Transverse colon (tissue), 4 donors: ENCODE results near the gene CNPY4. TPM values are rescaled to one million over a fixed set of nuclear protein-coding genes. Genes with fewer than 3 reads are reported as not detected.

Experiments
- DNase-seq: peaks from one replicate; pipeline ENCODE4 v3.0.0-alpha.2; 2019
- H3K27ac ChIP-seq, 4 donors: fragments of 200-600 bp; sonication (generic); 2 replicates each; pipeline ENCODE4 v1.5.1; 2016 to 2018; ENCODE audit warnings: inconsistent platforms in 4 of 4
- H3K27me3 ChIP-seq: fragments of 200-600 bp; sonication (generic); 2 replicates; pipeline ENCODE4 v1.5.1; 2017; ENCODE audit warnings: inconsistent platforms
- H3K36me3 ChIP-seq, 4 donors: fragments of 200-600 bp; sonication (generic); 2 replicates each; pipeline ENCODE4 v1.5.1; 2017 to 2019; ENCODE audit warnings: inconsistent platforms in 4 of 4
- H3K4me1 ChIP-seq, 4 donors: fragments of 200-600 bp; sonication (generic); 2 replicates each; pipeline ENCODE4 v1.5.1; 2017 to 2020; ENCODE audit warnings: inconsistent platforms in 4 of 4
- H3K4me3 ChIP-seq, 4 donors: fragments of 200-600 bp; sonication (generic); 1 replicate in 1 of 4; 2 replicates in 3 of 4; pipeline versions ENCODE4 v1.5.1 to v1.6.1; 2017 to 2019; ENCODE audit warnings: inconsistent platforms in 4 of 4
- H3K9me3 ChIP-seq, 2 donors: fragments of 200-600 bp; sonication (generic); 2 replicates each; pipeline ENCODE4 v1.5.1; 2017 to 2019; ENCODE audit warnings: inconsistent platforms in 2 of 2
- EP300 ChIP-seq: sonication (generic); formaldehyde crosslinking; IDR thresholded peaks from one replicate; pipeline ENCODE4 v1.6.1; 2017; ENCODE audit warnings: antibody characterized with exemption, low read depth
- POLR2A ChIP-seq: fragments of 450-650 bp; IDR thresholded peaks from one replicate; pipeline ENCODE4 v1.6.1; 2016; ENCODE audit warnings: antibody characterized with exemption, mild to moderate bottlenecking, moderate library complexity
- POLR2AphosphoS5 ChIP-seq, 3 donors: sonication (generic); formaldehyde crosslinking; IDR thresholded peaks; one replicate each; pipeline ENCODE4 v1.6.1; 2016; ENCODE audit warnings: antibody characterized with exemption in 3 of 3
- WGBS, 2 donors: methylation state at CpG; one replicate each; pipeline ENCODE4 v1.1.5; 2018; ENCODE audit warnings: low coverage in 1 of 2; 5-methylcytosine and 5-hydroxymethylcytosine counted together
- in situ Hi-C, 4 donors: fragments of 200-750 bp; cut with MboI; loops; one replicate each; pipeline versions ENCODE4 v1.15.0 to v1.15.1; 2017; ENCODE audit warnings: low sequenced_read_pairs in 3 of 4, low pct_ligation_motif_present in 1 of 4, low pct_unique_long_range_greater_than_20kb in 1 of 4
- intact Hi-C: fragments of 100-400 bp; cut with DNase I; formaldehyde crosslinking; loops from one replicate; pipeline ENCODE4 v1.15.1; 2023; ENCODE audit warnings: low total_unique reads
- total RNA-seq, 4 donors: library from RNA; depleted of rRNA; stranded (reverse); fragments of >200 nt; gene quantifications; one replicate each; pipeline ENCODE4 v1.1.0, GENCODE V29; 2016
- TF ChIP-seq, protein P1 (sequence below), 5 experiments: fragments of 200-600 bp in 3 of 5; fragments of 450-650 bp in 2 of 5; sonication (generic) in 3 of 5; IDR thresholded peaks; 1 replicate in 2 of 5; 2 replicates in 3 of 5; pipeline ENCODE4 v1.5.1; 2016 to 2017; ENCODE audit warnings: antibody characterized with exemption in 5 of 5, inconsistent platforms in 3 of 5, mild to moderate bottlenecking in 2 of 5, moderate library complexity in 1 of 5

Gene CNPY4
- total RNA-seq, 4 donors from 2014 or later, result 4.9 to 9.4 (median 7.0) TPM

DNA sequence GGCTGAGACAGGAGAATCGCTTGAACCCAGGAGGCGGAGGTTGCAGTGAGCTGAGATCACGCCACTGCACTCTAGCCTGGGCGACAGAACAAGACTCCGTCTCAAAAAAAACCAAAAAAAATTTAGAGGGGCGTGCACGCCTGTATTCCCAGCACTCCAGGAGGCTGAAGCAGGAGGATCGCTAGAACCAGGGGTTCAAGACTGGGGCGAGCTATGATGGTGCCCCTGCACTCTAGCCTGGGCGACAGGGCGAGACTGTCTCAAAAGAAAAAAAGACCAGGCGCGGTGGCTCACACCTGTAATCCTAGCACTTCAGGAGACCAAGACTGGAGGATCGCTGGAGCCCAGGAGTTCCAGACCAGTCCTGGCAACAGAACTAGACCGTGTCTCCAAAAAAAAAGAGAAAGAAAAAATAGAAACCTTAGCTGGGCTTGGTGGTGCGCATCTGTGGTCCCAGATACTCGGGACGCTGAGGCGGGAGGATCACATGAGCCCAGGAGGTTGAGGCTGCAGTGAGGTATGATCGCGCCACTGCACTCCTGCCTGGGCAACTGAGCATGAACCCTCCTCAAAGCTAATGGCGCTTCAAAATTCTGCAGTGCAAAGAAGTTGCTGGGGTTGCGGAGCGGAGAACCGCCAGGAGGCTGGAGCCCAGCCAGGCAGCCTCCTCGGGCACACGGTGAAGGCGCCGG, 7.0 kb downstream of the CNPY4 start:
- Histone ChIP-seq H3K4me3 (peak overlapping the region; percentile 60 to 90 (median 68)), H3K36me3 (no peaks in the 10 kb centered on the region), H3K27me3 (no peaks in the 10 kb centered on the region), H3K9me3 (no peaks in the 10 kb centered on the region), H3K4me1 (peaks cover 6 to 50% (median 43%) of the 10 kb centered on the region in 4 donors), H3K27ac (peak overlapping the region; percentile 95 to 97 (median 96))
- no peak for DNase-seq
- 1 to 9% methylated on average over 11 to 29 of the region's 29 CpGs for WGBS, 2 donors
- in situ Hi-C loops, result no loop called here
- intact Hi-C loops, result loop anchor here (5.0 kb wide), 1 partner anchor 39 kb away; the partner anchor contains the start of gene COPS6
- TF ChIP-seq, protein P1, sequence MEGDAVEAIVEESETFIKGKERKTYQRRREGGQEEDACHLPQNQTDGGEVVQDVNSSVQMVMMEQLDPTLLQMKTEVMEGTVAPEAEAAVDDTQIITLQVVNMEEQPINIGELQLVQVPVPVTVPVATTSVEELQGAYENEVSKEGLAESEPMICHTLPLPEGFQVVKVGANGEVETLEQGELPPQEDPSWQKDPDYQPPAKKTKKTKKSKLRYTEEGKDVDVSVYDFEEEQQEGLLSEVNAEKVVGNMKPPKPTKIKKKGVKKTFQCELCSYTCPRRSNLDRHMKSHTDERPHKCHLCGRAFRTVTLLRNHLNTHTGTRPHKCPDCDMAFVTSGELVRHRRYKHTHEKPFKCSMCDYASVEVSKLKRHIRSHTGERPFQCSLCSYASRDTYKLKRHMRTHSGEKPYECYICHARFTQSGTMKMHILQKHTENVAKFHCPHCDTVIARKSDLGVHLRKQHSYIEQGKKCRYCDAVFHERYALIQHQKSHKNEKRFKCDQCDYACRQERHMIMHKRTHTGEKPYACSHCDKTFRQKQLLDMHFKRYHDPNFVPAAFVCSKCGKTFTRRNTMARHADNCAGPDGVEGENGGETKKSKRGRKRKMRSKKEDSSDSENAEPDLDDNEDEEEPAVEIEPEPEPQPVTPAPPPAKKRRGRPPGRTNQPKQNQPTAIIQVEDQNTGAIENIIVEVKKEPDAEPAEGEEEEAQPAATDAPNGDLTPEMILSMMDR (IDR thresholded peaks at IDR 0.05), result peak in 1 of 5 experiments; percentile 30
- no peak for TF ChIP-seq EP300

DNA sequence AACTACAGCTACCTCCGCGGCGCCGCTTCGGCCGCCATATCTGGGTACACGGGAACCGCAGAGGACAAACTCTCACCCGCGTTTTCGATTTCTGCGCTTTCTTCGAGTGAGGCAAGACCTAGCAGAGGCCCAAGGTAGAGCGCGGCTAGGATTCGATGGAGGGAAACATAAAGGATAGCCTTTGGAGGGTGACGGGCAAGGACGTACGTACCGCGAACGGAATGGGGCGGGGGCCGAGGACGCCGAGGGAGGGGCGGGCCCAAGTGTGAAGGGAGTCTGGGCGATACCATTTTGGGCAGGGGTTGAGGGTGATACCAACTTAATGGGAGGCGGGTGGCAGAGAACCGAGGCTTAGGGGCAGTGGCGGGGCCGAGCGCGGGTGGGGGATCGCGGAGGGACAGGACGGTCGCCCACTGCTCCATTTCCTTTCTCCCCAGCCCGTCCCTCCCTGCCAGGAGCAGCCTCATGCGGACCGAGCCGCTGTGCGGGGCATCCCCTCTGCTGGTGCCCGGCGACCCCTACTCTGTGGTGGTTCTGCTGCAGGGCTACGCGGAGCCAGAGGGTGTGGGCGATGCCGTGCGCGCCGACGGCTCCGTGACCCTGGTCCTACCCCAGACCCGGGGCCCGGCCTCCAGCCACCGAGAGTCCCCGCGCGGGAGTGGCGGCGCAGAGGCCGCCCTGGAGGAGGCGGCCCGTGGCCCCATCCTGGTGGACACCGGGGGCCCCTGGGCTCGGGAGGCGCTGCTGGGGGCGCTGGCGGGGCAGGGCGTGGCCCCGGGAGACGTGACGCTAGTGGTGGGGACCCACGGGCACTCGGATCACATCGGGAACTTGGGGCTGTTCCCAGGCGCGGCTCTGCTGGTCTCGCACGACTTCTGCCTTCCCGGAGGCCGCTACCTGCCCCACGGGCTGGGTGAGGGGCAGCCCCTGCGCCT, 7.8 kb downstream of the CNPY4 start, which contains the start of gene MBLAC1:
Gene MBLAC1 (plus strand): TSS at position 37 of the 935 bp plus-strand sequence. CDS start 429 bp downstream, at position 466.
- no peaks in the 10 kb centered on the region for H3K9me3 ChIP-seq
- H3K27ac ChIP-seq, result peak within 1 kb of the TSS; percentile 95 to 97 (median 96)
- in situ Hi-C loops (no loop called here), intact Hi-C loops (loop anchor here (5.0 kb wide), 1 partner anchor 40 kb away; the partner anchor contains the start of gene COPS6)
- H3K36me3 ChIP-seq, result no peaks in the 10 kb centered on the region
- peak; percentile 41 to 92 (median 92) for TF ChIP-seq POLR2AphosphoS5 (IDR thresholded peaks at IDR 0.05)
- TF ChIP-seq POLR2A, result peak; percentile 92
- TF ChIP-seq EP300, result no peak
- TF ChIP-seq, protein P1 (IDR thresholded peaks at IDR 0.05), result no peak
- H3K4me1 ChIP-seq, result peaks cover 6 to 54% (median 44%) of the 10 kb centered on the region in 4 donors
- 1% methylated on average over 63 of the region's 85 CpGs; no CpG with 5 or more reads in 1 of the 2 donors for WGBS, 2 donors
- H3K4me3 ChIP-seq, result peak within 1 kb of the TSS; percentile 60 to 90 (median 68)
- no peaks in the 10 kb centered on the region for H3K27me3 ChIP-seq
- DNase-seq, result peak; percentile 94

DNA sequence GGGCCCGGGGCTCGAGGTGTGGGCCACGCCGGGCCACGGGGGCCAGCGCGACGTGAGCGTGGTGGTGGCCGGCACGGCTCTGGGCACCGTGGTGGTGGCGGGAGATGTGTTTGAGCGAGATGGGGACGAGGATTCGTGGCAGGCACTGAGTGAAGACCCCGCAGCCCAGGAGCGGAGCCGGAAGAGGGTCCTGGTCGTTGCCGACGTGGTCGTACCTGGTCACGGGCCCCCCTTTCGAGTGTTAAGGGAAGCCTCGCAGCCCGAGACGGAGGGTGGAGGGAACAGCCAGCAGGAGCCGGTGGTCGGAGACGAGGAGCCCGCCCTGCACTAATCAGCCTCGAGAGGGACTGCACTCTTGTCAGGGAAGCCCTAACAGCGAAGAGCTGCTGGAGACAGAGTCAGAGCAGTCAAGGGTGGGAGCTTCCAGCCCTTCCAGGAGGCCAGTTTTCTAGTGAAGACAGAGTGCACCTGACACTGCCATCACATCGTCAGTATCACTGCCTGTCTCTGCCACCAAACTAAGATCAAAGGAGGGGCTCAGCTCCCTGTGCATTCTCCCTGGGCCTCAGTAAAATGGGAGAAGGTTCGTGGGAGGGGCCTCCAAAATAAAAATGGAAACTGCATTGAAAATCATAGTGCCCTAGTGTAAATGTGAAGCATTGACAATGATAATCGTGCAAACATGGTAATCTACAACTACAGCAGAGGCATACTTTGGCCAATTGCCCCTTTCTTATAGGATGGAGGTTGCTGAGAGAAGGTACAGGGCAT, 8.6 kb downstream of the CNPY4 start:
- intact Hi-C loops (loop anchor here (2.0 to 5.0 kb wide), 2 partner anchors 41 to 145 kb away; partner anchors contain the start of gene COPS6), in situ Hi-C loops (no loop called here)
- Histone ChIP-seq H3K27me3 (no peaks in the 10 kb centered on the region), H3K4me3 (peak overlapping the region; percentile 60 to 90 (median 68)), H3K9me3 (no peaks in the 10 kb centered on the region), H3K4me1 (peaks cover 6 to 61% (median 44%) of the 10 kb centered on the region in 4 donors), H3K27ac (peak overlapping the region; percentile 95 to 97 (median 96)), H3K36me3 (no peaks in the 10 kb centered on the region)
- peak; percentile 47 for DNase-seq
- 4 to 5% methylated on average over 9 to 35 of the region's 37 CpGs for WGBS, 2 donors
- TF ChIP-seq POLR2A (no peak), EP300 (no peak), POLR2AphosphoS5 (IDR thresholded peaks at IDR 0.05) (no peak)
- TF ChIP-seq, protein P1 (IDR thresholded peaks at IDR 0.05), result no peak
